ENCODE results near the gene SPDYC. TPM values are rescaled to one million over a fixed set of nuclear protein-coding genes. Genes with fewer than 3 reads are reported as not detected.

The SPDYC gene
- total RNA-seq, 3 donors from 2014 or later, result not detected

GRCh38 chr11:65194564-65194963, 24.5 kb downstream of the SPDYC start:
- Mint-ChIP-seq H3K9me3 (no peaks in the 10 kb centered on the region), H3K36me3 (ENCODE audit: insufficient read depth) (peaks cover 37% of the 10 kb centered on the region), H3K4me1 (ENCODE audit: low read depth) (peaks cover 6% of the 10 kb centered on the region), H3K27me3 (ENCODE audit: low read depth) (no peaks in the 10 kb centered on the region), H3K4me3 (no peak overlapping the region)
- ATAC-seq, result no peak
- no peak for DNase-seq

DNA sequence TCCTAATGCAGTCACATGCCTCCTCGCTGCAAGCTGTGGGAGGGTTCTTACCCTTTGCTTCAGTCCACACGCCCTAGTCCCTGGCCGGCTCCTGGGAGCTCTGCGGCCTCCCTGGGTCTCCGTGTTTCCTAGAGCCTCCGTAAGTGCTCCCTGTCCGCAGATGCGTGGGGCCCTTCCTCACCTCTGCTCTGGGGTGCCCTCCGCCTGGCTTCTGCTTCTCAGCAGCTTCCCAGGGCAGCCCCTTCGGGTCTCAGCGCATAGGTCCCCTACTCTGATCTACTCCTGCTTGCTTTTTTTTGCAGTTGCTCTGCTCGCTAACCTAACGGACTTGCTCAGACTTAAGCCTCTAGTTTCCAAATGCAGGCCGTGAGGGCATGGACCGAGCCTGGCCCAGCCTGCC, 34.1 kb downstream of the SPDYC start:
- peaks cover 4% of the 10 kb centered on the region for H3K4me1 Mint-ChIP-seq (ENCODE audit: low read depth)
- DNase-seq (no peak), ATAC-seq (no peak)
- peaks cover 20% of the 10 kb centered on the region for H3K36me3 Mint-ChIP-seq (ENCODE audit: insufficient read depth)
- no peak overlapping the region for H3K4me3 Mint-ChIP-seq
- no peaks in the 10 kb centered on the region for H3K9me3 Mint-ChIP-seq
- H3K27me3 Mint-ChIP-seq (ENCODE audit: low read depth), result no peaks in the 10 kb centered on the region

DNA sequence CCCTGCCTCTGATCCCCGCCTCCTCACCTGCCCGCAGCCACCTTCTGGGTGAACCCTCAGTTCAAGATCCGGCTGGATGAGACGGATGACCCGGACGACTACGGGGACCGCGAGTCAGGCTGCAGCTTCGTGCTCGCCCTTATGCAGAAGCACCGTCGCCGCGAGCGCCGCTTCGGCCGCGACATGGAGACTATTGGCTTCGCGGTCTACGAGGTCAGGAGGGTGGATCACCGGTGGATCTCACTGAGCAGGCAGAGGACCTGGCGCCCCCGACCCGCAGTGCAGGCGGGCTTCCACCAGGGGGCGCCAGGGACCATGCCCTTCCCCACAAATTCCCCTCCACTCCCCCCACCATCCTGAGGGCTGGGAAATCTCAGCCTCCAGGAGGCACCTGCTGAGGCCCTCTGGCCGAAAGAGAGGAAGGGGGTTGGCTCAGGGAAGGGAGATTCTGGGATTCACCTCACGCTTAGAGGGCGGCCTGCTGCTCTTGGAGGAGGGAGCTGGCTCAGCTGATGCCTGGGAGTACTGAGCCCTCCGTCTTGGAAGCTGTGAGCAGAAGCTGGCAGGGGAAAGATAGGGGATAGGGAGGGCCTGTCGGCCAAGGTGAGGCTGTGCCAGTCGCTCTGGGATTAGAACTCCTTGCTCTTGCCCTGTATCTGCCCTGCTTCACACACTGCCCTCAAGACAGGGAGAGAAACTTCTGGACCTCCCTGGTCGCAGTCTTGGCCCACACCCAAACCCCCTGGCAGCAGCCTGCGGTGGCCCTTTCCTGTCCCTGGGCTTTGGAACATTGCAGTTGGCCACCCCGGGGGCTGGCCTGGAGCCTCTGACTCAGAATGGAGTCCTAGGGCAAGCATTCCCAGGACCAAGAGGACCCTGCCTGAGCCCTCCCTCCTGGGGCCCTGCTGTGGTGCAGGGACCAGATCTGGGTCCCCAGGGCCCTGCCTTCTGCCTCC, 34.9 kb downstream of the SPDYC start:
- Mint-ChIP-seq H3K4me3 (no peak overlapping the region), H3K9me3 (no peaks in the 10 kb centered on the region), H3K36me3 (ENCODE audit: insufficient read depth) (peaks cover 18% of the 10 kb centered on the region), H3K4me1 (ENCODE audit: low read depth) (peaks cover 4% of the 10 kb centered on the region), H3K27me3 (ENCODE audit: low read depth) (no peaks in the 10 kb centered on the region)
- peak; percentile 47 for DNase-seq
- peak; percentile 71 to 84 for ATAC-seq

GRCh38 chr11:65205602-65205967, 35.6 kb downstream of the SPDYC start:
- ATAC-seq (no peak), DNase-seq (no peak)
- Mint-ChIP-seq H3K4me1 (ENCODE audit: low read depth) (peaks cover 4% of the 10 kb centered on the region), H3K36me3 (ENCODE audit: insufficient read depth) (peaks cover 18% of the 10 kb centered on the region), H3K27me3 (ENCODE audit: low read depth) (no peaks in the 10 kb centered on the region), H3K9me3 (no peaks in the 10 kb centered on the region), H3K4me3 (no peak overlapping the region)

DNA sequence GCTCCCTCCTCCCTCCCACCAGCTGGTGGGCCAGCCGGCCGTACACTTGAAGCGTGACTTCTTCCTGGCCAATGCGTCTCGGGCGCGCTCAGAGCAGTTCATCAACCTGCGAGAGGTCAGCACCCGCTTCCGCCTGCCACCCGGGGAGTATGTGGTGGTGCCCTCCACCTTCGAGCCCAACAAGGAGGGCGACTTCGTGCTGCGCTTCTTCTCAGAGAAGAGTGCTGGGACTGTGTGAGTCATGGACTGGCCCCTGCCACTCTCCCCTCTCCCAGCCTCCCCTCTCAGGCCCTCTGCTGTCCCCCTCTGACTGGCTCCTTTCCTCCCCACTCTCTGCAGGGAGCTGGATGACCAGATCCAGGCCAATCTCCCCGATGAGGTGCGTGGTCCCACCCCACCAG, 36.4 kb downstream of the SPDYC start:
- Mint-ChIP-seq H3K27me3 (ENCODE audit: low read depth) (no peaks in the 10 kb centered on the region), H3K9me3 (no peaks in the 10 kb centered on the region), H3K36me3 (ENCODE audit: insufficient read depth) (peaks cover 18% of the 10 kb centered on the region), H3K4me3 (no peak overlapping the region), H3K4me1 (ENCODE audit: low read depth) (peaks cover 4% of the 10 kb centered on the region)
- ATAC-seq (no peak), DNase-seq (no peak)

GRCh38 chr11:65206901-65207300, 36.9 kb downstream of the SPDYC start:
- Mint-ChIP-seq H3K9me3 (no peaks in the 10 kb centered on the region), H3K4me3 (no peak overlapping the region), H3K4me1 (ENCODE audit: low read depth) (peaks cover 4% of the 10 kb centered on the region), H3K36me3 (ENCODE audit: insufficient read depth) (peaks cover 18% of the 10 kb centered on the region), H3K27me3 (ENCODE audit: low read depth) (no peaks in the 10 kb centered on the region)
- DNase-seq (no peak), ATAC-seq (no peak)

DNA sequence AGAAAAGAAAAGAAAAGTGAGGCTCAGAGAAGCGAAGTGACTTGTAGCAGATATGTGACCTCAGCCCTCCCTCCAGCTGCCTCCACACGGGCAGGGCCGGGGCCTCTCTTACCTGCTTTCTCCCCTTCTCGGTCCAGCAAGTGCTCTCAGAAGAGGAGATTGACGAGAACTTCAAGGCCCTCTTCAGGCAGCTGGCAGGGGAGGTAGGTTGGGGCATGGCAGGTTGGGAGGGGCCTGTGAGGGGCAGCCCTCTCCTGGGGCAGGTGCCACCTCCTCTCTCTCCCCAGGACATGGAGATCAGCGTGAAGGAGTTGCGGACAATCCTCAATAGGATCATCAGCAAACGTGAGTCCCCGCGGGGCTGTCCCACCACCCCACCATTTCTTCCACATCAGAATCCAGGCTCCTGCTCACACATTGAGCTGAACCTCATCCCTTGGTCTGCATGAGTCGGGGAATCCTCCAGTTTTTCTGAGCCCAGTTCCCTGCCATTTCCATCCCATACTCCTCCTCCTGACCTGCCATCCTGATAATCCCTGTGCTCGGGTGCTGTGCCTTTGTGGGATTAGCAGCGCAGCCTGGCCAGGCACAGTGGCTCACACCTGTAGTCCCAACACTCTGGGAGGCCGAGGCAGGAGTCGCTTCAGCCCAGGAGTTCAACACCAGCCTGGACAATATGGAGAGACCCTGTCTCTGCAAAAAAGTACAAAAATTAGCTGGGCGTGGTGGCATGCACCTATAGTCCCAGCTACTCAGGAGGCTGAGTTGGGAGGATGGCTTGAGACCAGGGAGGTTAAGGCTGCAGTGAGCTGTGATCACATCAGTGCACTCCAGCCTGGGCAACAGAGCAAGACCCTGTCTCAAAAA, 38.1 kb downstream of the SPDYC start:
- Mint-ChIP-seq H3K27me3 (ENCODE audit: low read depth) (no peaks in the 10 kb centered on the region), H3K9me3 (no peaks in the 10 kb centered on the region), H3K4me3 (no peak overlapping the region), H3K36me3 (ENCODE audit: insufficient read depth) (peaks cover 18% of the 10 kb centered on the region), H3K4me1 (ENCODE audit: low read depth) (peaks cover 5% of the 10 kb centered on the region)
- no peak for DNase-seq
- ATAC-seq, result no peak

DNA sequence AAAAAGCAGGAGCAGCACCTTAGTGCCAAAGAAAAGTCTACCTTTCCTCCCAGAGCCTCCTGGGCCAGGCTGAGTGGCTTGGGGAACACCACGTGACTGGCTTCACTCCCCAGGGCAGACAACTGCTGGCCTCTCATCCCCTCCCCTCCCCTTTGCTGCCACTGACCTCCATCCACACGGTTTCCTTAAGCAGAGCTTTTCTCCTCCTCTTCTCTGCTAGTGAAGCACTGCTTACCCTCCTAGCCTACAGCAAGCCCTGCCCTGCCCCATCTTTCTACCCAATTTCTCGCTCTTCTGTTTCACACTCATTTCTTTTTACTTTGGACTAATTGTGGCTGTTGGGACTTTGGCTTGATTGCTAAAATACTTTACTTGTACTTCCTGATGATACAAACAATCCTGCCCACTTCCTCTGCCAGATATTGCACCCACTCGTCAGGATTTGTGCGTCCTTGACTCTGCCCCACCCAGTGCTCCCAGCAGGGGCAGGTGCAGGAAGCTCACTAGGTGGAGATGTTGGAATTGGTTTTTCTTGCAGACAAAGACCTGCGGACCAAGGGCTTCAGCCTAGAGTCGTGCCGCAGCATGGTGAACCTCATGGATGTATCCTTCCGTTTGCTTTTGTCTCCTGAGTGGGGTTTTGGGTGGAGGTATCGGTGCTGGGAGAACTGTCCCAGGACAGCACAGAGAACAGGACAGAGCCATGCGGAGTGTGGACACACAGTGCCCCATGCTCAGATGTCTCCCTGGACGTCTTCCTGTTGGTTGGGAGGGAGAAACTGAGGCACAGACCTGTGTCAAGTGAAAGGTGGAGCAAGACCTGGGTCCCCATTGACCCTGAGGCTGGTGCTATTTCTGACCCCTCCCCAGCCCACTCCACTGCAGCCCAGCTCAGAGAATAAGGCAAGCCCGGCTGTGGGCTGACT, 39.0 kb downstream of the SPDYC start:
- H3K4me3 Mint-ChIP-seq, result no peak overlapping the region
- DNase-seq (no peak), ATAC-seq (no peak)
- no peaks in the 10 kb centered on the region for H3K9me3 Mint-ChIP-seq
- H3K4me1 Mint-ChIP-seq (ENCODE audit: low read depth), result peaks cover 8% of the 10 kb centered on the region
- H3K36me3 Mint-ChIP-seq (ENCODE audit: insufficient read depth), result peaks cover 18% of the 10 kb centered on the region
- no peaks in the 10 kb centered on the region for H3K27me3 Mint-ChIP-seq (ENCODE audit: low read depth)

DNA sequence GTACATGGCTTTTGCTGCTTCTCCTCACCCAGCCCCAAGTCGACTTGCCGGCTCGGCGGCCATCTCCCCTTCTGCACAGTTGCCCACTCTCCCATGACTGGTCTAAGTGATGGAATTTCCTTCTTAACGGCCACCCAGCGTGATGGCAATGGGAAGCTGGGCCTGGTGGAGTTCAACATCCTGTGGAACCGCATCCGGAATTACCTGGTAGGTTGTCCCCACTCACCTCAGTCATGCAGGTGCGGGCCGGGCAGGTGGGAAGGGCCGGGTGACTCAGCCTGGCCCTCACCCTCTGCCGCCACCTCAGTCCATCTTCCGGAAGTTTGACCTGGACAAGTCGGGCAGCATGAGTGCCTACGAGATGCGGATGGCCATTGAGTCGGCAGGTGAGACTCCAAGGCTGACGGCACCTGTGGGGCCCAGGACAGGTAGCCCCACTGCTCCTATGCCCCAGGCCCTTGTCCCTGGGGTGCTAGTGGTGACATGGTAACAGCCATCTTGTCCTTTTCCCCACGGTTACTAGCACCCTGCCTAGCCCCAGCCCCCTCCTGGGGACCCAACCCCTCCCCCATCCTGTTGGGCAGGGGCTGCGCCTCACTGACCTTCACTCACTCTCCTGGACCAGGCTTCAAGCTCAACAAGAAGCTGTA, 39.8 kb downstream of the SPDYC start:
- ATAC-seq, result no peak
- Mint-ChIP-seq H3K36me3 (ENCODE audit: insufficient read depth) (peaks cover 18% of the 10 kb centered on the region), H3K9me3 (no peaks in the 10 kb centered on the region), H3K4me1 (ENCODE audit: low read depth) (peaks cover 14% of the 10 kb centered on the region), H3K4me3 (no peak overlapping the region), H3K27me3 (ENCODE audit: low read depth) (no peaks in the 10 kb centered on the region)
- no peak for DNase-seq

GRCh38 chr11:65210361-65210731, 40.3 kb downstream of the SPDYC start:
- Mint-ChIP-seq H3K9me3 (no peaks in the 10 kb centered on the region), H3K27me3 (ENCODE audit: low read depth) (no peaks in the 10 kb centered on the region), H3K4me3 (no peak overlapping the region), H3K36me3 (ENCODE audit: insufficient read depth) (peaks cover 18% of the 10 kb centered on the region), H3K4me1 (ENCODE audit: low read depth) (peaks cover 15% of the 10 kb centered on the region)
- ATAC-seq, result no peak
- DNase-seq, result no peak

DNA sequence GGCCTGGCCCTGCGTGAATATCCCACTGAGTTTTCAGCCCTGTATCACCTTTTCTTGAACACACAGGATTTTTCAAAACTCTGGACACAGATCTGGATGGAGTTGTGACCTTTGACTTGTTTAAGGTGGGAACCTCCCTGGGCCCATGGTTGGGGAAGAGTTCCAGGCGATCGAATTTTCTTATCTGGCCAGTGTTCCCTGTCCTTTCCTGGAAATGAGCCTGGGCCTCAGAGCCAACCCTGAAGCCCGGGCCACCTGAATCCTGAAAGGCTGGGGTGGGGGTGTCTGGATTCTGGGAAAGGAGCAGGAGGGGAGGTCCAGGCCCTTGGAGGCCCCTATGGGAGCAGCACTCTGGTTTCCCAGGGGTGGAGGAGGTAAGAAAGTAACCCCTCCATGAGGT, 40.7 kb downstream of the SPDYC start:
- no peak for DNase-seq
- ATAC-seq, result no peak
- H3K4me1 Mint-ChIP-seq (ENCODE audit: low read depth), result peaks cover 19% of the 10 kb centered on the region
- H3K27me3 Mint-ChIP-seq (ENCODE audit: low read depth), result peaks cover 2% of the 10 kb centered on the region
- H3K4me3 Mint-ChIP-seq, result no peak overlapping the region
- peaks cover 3% of the 10 kb centered on the region for H3K9me3 Mint-ChIP-seq
- peaks cover 16% of the 10 kb centered on the region for H3K36me3 Mint-ChIP-seq (ENCODE audit: insufficient read depth)

DNA sequence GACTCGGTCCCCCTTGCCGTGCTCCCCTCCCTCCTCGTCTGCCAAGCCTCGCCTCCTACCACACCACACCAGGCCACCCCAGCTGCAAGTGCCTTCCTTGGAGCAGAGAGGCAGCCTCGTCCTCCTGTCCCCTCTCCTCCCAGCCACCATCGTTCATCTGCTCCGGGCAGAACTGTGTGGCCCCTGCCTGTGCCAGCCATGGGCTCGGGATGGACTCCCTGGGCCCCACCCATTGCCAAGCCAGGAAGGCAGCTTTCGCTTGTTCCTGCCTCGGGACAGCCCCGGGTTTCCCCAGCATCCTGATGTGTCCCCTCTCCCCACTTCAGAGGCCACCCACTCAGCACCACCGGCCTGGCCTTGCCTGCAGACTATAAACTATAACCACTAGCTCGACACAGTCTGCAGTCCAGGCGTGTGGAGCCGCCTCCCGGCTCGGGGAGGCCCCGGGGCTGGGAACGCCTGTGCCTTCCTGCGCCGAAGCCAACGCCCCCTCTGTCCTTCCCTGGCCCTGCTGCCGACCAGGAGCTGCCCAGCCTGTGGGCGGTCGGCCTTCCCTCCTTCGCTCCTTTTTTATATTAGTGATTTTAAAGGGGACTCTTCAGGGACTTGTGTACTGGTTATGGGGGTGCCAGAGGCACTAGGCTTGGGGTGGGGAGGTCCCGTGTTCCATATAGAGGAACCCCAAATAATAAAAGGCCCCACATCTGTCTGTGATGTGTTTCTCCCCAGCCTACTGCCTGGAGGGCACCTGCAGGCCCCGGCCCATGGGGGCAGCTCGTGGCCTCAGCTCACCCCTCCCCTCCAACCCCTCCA, 41.5 kb downstream of the SPDYC start:
- Mint-ChIP-seq H3K9me3 (peaks cover 4% of the 10 kb centered on the region), H3K4me3 (no peak overlapping the region), H3K27me3 (ENCODE audit: low read depth) (peaks cover 3% of the 10 kb centered on the region), H3K4me1 (ENCODE audit: low read depth) (peaks cover 19% of the 10 kb centered on the region), H3K36me3 (ENCODE audit: insufficient read depth) (peaks cover 14% of the 10 kb centered on the region)
- DNase-seq (no peak), ATAC-seq (no peak)

- H3K9me3 Mint-ChIP-seq, result peaks cover 4% of the 10 kb centered on the region
- no peak overlapping the region for H3K4me3 Mint-ChIP-seq
- ATAC-seq (no peak), DNase-seq (no peak)
- peaks cover 11% of the 10 kb centered on the region for H3K36me3 Mint-ChIP-seq (ENCODE audit: insufficient read depth)
- peaks cover 19% of the 10 kb centered on the region for H3K4me1 Mint-ChIP-seq (ENCODE audit: low read depth)
- peaks cover 3% of the 10 kb centered on the region for H3K27me3 Mint-ChIP-seq (ENCODE audit: low read depth)
These were observed 42.3 kb downstream of the SPDYC start for GRCh38 chr11:65212226-65212801.
